GM18508 (cell line): ENCODE measurements around the gene DNASE1L3.
"Not testable (repeated sequence)": the region's sequence is repeated elsewhere in the genome, so short reads cannot be mapped to it uniquely, and the experiment has no call there.

Experiments
- ATAC-seq: cut with Tn5 transposase; IDR thresholded peaks from one replicate; pipeline ENCODE4 v1.9.1; 2021; ENCODE audit warnings: moderate number of reproducible peaks; ENCODE audit not compliant: insufficient read depth, unreplicated experiment

DNASE1L3 gene

GRCh38 chr3:58236527-58237237 lies 25.9 kb upstream of the DNASE1L3 start:
- ATAC-seq, result no peak

- no peak for ATAC-seq
Observed at GRCh38 chr3:58235970-58236369, 25.2 kb upstream of the DNASE1L3 start.

- no peak for ATAC-seq
Observed at GRCh38 chr3:58234516-58234931, 23.8 kb upstream of the DNASE1L3 start.

- ATAC-seq, result no peak
Observed at GRCh38 chr3:58231666-58232065, 20.9 kb upstream of the DNASE1L3 start.

GRCh38 chr3:58230876-58231552 lies 20.2 kb upstream of the DNASE1L3 start:
- no peak for ATAC-seq

- not testable (repeated sequence) for ATAC-seq
Observed at GRCh38 chr3:58227933-58228332, 17.2 kb upstream of the DNASE1L3 start.

GRCh38 chr3:58223855-58224254 lies 13.1 kb upstream of the DNASE1L3 start:
- no peak for ATAC-seq

- ATAC-seq, result no peak
Observed at GRCh38 chr3:58222161-58222724, 11.5 kb upstream of the DNASE1L3 start.

GRCh38 chr3:58218904-58219303 lies 8.1 kb upstream of the DNASE1L3 start:
- ATAC-seq, result no peak

- ATAC-seq, result no peak
Observed at GRCh38 chr3:58217209-58217811, 6.5 kb upstream of the DNASE1L3 start.

- ATAC-seq, result no peak
Observed at GRCh38 chr3:58216496-58217195, 5.9 kb upstream of the DNASE1L3 start.

- no peak for ATAC-seq
Observed at GRCh38 chr3:58215317-58216025, 4.7 kb upstream of the DNASE1L3 start.

- peak; percentile 70 for ATAC-seq
Observed at GRCh38 chr3:58214484-58215316, 3.9 kb upstream of the DNASE1L3 start.

- ATAC-seq, result no peak
Observed at GRCh38 chr3:58209933-58210332, 839 bp downstream of the DNASE1L3 start.

- ATAC-seq, result no peak
Observed at GRCh38 chr3:58207954-58208353, 2.8 kb downstream of the DNASE1L3 start.

GRCh38 chr3:58206406-58207011 lies 4.3 kb downstream of the DNASE1L3 start:
- ATAC-seq, result no peak

GRCh38 chr3:58205981-58206380 lies 4.8 kb downstream of the DNASE1L3 start:
- no peak for ATAC-seq

GRCh38 chr3:58204720-58205119 lies 6.1 kb downstream of the DNASE1L3 start:
- no peak for ATAC-seq

GRCh38 chr3:58203541-58203940 lies 7.2 kb downstream of the DNASE1L3 start:
- ATAC-seq, result no peak
